Body of pancreas (tissue), 4 donors: Measurements from ENCODE around the gene MAD1L1. TPM values are rescaled to one million over a fixed set of nuclear protein-coding genes. Genes with fewer than 3 reads are reported as not detected.

Experiments used
- ATAC-seq: fragments of 150-250 bp; one replicate; pipeline ENCODE4 v1.9.1; 2016
- DNase-seq, 4 donors: peaks; one replicate each; pipeline ENCODE4 v3.0.0-alpha.2; 2019
- H3K27ac ChIP-seq, 4 donors: fragments of 200-600 bp; sonication (generic); 1 replicate in 3 of 4; 2 replicates in 1 of 4; pipeline versions ENCODE4 v1.5.1 to v1.6.1; 2016 to 2019; ENCODE audit warnings: mild to moderate bottlenecking in 1 of 4, mixed read lengths in 1 of 4, moderate library complexity in 1 of 4
- H3K27me3 ChIP-seq, 2 donors: fragments of 200-600 bp; sonication (generic); one replicate each; pipeline ENCODE4 v1.6.0; 2016; ENCODE audit warnings: mild to moderate bottlenecking in 1 of 2
- H3K36me3 ChIP-seq, 2 donors: fragments of 200-600 bp; sonication (generic); replicated peaks in 1 of 2; 2 replicates each; pipeline ENCODE4 v1.5.1; 2016; ENCODE audit warnings: low read depth in 2 of 2; ENCODE audit not compliant: insufficient read depth in 1 of 2
- H3K4me1 ChIP-seq: fragments of 200-600 bp; sonication (generic); one replicate; pipeline ENCODE4 v1.6.0; 2016
- H3K4me3 ChIP-seq, 2 donors: fragments of 200-600 bp; sonication (generic); 1 replicate in 1 of 2; 2 replicates in 1 of 2; pipeline ENCODE4 v1.5.1; 2016 to 2019
- H3K9me3 ChIP-seq, 3 donors: fragments of 200-600 bp; sonication (generic); 1 replicate in 2 of 3; 2 replicates in 1 of 3; pipeline ENCODE4 v1.5.1; 2016
- CTCF ChIP-seq, 7 experiments: fragments of 450-650 bp in 4 of 7; fragments of 200-600 bp in 3 of 7; sonication (generic) in 3 of 7; IDR thresholded peaks; one replicate each; pipeline ENCODE4 v1.5.1; 2016 to 2019; ENCODE audit warnings: antibody characterized with exemption in 7 of 7
- POLR2A ChIP-seq, 3 donors: fragments of 450-650 bp; IDR thresholded peaks; one replicate each; pipeline ENCODE4 v1.6.1; 2016; ENCODE audit warnings: antibody characterized with exemption in 3 of 3, mild to moderate bottlenecking in 2 of 3
- WGBS, 2 donors: methylation state at CpG; one replicate each; pipeline ENCODE4 v1.1.5; 2017; 5-methylcytosine and 5-hydroxymethylcytosine counted together
- intact Hi-C: fragments of 100-400 bp; cut with DNase I; formaldehyde crosslinking; loops from one replicate; pipeline ENCODE4 v1.15.1; 2023
- total RNA-seq, 2 donors: library from RNA; depleted of rRNA; stranded (reverse); fragments of >200 nt; gene quantifications; one replicate each; pipeline ENCODE4 v1.1.0, GENCODE V29; 2016

The MAD1L1 gene
- total RNA-seq, 2 donors from 2014 or later = 14.0 to 66.9 TPM

GRCh38 chr7:2159176-2159520 lies 73.6 kb downstream of the MAD1L1 start:
- ATAC-seq (no peak), DNase-seq (no peak)
- H3K4me3 ChIP-seq = no peak overlapping the region
- no peak overlapping the region for H3K27ac ChIP-seq
- TF ChIP-seq POLR2A (IDR thresholded peaks at IDR 0.05) (no peak), CTCF (IDR thresholded peaks at IDR 0.05) (no peak)
- peaks cover 14% of the 10 kb centered on the region for H3K4me1 ChIP-seq
- H3K9me3 ChIP-seq = no peaks in the 10 kb centered on the region
- no peaks in the 10 kb centered on the region for H3K36me3 ChIP-seq
- WGBS, 2 donors = 94 to 96% methylated on average over 8 of the region's 8 CpGs
- intact Hi-C loops = no loop called here
- H3K27me3 ChIP-seq = no peaks in the 10 kb centered on the region

- TF ChIP-seq CTCF (IDR thresholded peaks at IDR 0.05) (no peak), POLR2A (IDR thresholded peaks at IDR 0.05) (no peak)
- intact Hi-C loops = no loop called here
- H3K27me3 ChIP-seq = no peaks in the 10 kb centered on the region
- no peaks in the 10 kb centered on the region for H3K36me3 ChIP-seq
- H3K4me1 ChIP-seq = peaks cover 14% of the 10 kb centered on the region
- H3K9me3 ChIP-seq = no peaks in the 10 kb centered on the region
- H3K4me3 ChIP-seq = no peak overlapping the region
- no peak for DNase-seq
- WGBS, 2 donors = 91 to 93% methylated on average over 12 to 13 of the region's 13 CpGs
- ATAC-seq = no peak
- H3K27ac ChIP-seq = no peak overlapping the region
Measured at GRCh38 chr7:2158331-2159175, 74.2 kb downstream of the MAD1L1 start.

- no peaks in the 10 kb centered on the region for H3K27me3 ChIP-seq
- no peaks in the 10 kb centered on the region for H3K9me3 ChIP-seq
- TF ChIP-seq CTCF (IDR thresholded peaks at IDR 0.05) (no peak), POLR2A (IDR thresholded peaks at IDR 0.05) (no peak)
- WGBS, 2 donors = 73 to 79% methylated on average over 17 to 19 of the region's 19 CpGs
- peaks cover 14% of the 10 kb centered on the region for H3K4me1 ChIP-seq
- intact Hi-C loops = no loop called here
- no peak overlapping the region for H3K4me3 ChIP-seq
- peak in 3 of 4 donors; percentile 37 to 56 (median 47) for DNase-seq
- no peak overlapping the region for H3K27ac ChIP-seq
- H3K36me3 ChIP-seq = no peaks in the 10 kb centered on the region
- ATAC-seq = peak; percentile 52
Measured at GRCh38 chr7:2157473-2158279, 75.1 kb downstream of the MAD1L1 start.

- WGBS, 2 donors = 90 to 94% methylated on average over 15 of the region's 15 CpGs
- no peak for DNase-seq
- Histone ChIP-seq H3K27ac (no peak overlapping the region), H3K9me3 (no peaks in the 10 kb centered on the region), H3K36me3 (no peaks in the 10 kb centered on the region), H3K4me3 (no peak overlapping the region), H3K27me3 (no peaks in the 10 kb centered on the region), H3K4me1 (peaks cover 14% of the 10 kb centered on the region)
- intact Hi-C loops = no loop called here
- no peak for ATAC-seq
- TF ChIP-seq CTCF (IDR thresholded peaks at IDR 0.05) (no peak), POLR2A (IDR thresholded peaks at IDR 0.05) (no peak)
Measured at GRCh38 chr7:2156756-2157472, 75.8 kb downstream of the MAD1L1 start.
